ENCODE results near the gene PRTG. TPM values are rescaled to one million over a fixed set of nuclear protein-coding genes. Genes with fewer than 3 reads are reported as not detected.

Gene PRTG
- total RNA-seq, 1 experiment from 2014 or later, result 2.0 TPM

DNA sequence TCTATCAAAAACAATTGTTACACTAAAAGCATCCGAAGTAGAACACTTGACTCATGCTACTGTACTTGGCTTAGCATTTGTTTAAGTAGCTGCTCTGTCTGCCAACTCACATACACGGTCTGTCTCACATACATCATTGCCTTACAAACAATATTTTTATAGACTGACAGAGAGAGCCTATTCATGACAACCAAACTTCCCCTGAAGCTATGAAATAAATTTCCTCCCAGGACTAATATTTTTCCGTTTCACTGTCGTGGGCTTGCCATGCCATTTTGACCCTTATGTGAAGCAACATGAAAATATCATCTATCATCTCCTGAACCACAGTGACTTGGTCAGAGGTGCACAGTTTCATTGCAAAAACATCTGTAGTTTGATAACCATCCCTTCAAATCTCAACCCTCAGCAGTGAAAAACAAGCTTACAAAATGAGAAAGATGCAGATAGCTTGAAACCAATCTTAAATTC is 88.4 kb downstream of the PRTG start:
- Histone ChIP-seq H3K36me3 (replicated peaks; ENCODE audit: control insufficient read depth, insufficient read depth, low read length) (no peaks in the 10 kb centered on the region), H3K27me3 (ENCODE audit: control insufficient read depth, insufficient read depth, low read length) (no peaks in the 10 kb centered on the region; the same call in 1 of the 2 replicates), H3K4me3 (ENCODE audit: insufficient read depth, low read depth, low read length) (no peak overlapping the region)
- no peak for DNase-seq

DNA sequence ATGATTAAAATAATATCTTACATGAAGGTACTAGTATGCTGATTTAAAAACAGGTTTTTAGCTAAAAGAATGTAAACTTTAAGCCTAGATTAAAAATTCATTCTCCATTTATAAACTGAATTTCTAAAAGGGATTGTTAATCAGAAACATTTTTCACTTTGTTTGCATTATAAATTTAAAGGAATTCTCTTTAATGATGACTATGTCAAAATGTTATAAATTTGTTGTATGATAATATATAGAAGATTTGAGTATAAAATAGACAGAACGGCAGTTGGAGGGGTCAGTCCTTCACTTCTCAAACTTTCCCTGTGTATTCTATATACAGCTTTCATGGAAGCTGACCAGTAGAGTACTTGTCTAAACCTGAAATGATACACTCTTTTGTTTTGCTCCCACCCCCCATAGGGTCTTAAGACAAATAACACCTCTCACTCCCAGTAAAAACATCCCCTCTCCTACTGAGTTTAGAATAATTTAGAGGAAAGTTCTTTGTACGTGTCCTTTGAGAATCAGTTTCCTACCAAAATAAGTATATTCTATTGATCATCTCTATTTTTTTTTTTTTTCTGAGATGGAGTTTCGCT is 90.0 kb downstream of the PRTG start:
- no peak overlapping the region for H3K4me3 ChIP-seq (ENCODE audit: insufficient read depth, low read depth, low read length)
- DNase-seq, result no peak
- no peaks in the 10 kb centered on the region for H3K36me3 ChIP-seq (replicated peaks; ENCODE audit: control insufficient read depth, insufficient read depth, low read length)
- H3K27me3 ChIP-seq (ENCODE audit: control insufficient read depth, insufficient read depth, low read length), result no peaks in the 10 kb centered on the region; the same call in 1 of the 2 replicates

DNA sequence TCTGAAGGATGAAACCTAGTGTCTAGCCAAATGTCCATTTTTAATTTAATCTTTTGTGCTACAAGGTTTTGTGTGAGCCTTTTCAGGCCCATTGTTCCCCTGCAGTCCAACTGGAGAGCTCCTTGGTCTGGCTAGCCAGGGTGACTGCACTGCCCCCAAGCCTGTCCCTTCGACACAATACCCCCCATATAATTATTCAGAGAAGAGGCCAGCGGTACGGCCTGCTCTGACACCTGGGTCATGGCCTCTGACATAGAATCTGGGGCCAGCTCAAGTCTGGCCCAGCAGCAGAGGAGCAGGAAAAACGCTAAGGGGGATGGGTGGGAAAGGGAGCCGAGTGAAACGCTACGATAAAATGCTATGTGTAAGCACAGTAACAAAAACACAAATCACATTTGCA is 90.6 kb downstream of the PRTG start:
- Histone ChIP-seq H3K27me3 (ENCODE audit: control insufficient read depth, insufficient read depth, low read length) (no peaks in the 10 kb centered on the region; the same call in 1 of the 2 replicates), H3K36me3 (replicated peaks; ENCODE audit: control insufficient read depth, insufficient read depth, low read length) (no peaks in the 10 kb centered on the region), H3K4me3 (ENCODE audit: insufficient read depth, low read depth, low read length) (no peak overlapping the region)
- DNase-seq, result no peak

GRCh38 chr15:55649058-55649423 is 93.9 kb downstream of the PRTG start:
- no peak overlapping the region for H3K4me3 ChIP-seq (ENCODE audit: insufficient read depth, low read depth, low read length)
- no peak for DNase-seq
- no peaks in the 10 kb centered on the region for H3K27me3 ChIP-seq (ENCODE audit: control insufficient read depth, insufficient read depth, low read length)
- H3K36me3 ChIP-seq (replicated peaks; ENCODE audit: control insufficient read depth, insufficient read depth, low read length), result no peaks in the 10 kb centered on the region

DNA sequence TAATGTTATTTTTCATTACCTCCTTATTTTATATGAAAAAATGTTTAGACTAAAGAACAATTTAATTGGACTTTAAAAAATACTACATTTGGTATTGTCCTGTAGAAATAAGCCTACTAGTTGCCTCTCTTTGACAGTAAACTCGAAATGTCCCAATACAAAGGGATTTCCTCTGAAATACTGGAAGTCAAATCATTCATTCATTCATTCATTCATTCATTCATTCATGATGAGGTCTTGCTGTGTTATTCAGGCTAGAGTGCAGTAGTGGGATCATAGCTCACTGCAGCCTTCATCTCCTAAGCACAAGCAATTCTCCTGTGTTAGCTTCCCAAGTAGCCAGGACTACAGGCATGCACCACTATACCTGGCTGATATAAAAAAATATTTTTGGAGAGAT is 104.2 kb downstream of the PRTG start:
- Histone ChIP-seq H3K36me3 (replicated peaks; ENCODE audit: control insufficient read depth, insufficient read depth, low read length) (no peaks in the 10 kb centered on the region), H3K27me3 (ENCODE audit: control insufficient read depth, insufficient read depth, low read length) (no peaks in the 10 kb centered on the region)

GRCh38 chr15:55637086-55637485 is 105.9 kb downstream of the PRTG start:
- no peak for DNase-seq
- no peaks in the 10 kb centered on the region for H3K36me3 ChIP-seq (replicated peaks; ENCODE audit: control insufficient read depth, insufficient read depth, low read length)

More for the DNA sequence above, 104.2 kb downstream of the PRTG start:
- no peak overlapping the region for H3K4me3 ChIP-seq (ENCODE audit: insufficient read depth, low read depth, low read length)
- no peak for DNase-seq

GRCh38 chr15:55633731-55634130 is 109.2 kb downstream of the PRTG start:
- no peaks in the 10 kb centered on the region for H3K27me3 ChIP-seq (ENCODE audit: control insufficient read depth, insufficient read depth, low read length)
- no peak for DNase-seq
- H3K4me3 ChIP-seq (ENCODE audit: insufficient read depth, low read depth, low read length), result no peak overlapping the region
- H3K36me3 ChIP-seq (replicated peaks; ENCODE audit: control insufficient read depth, insufficient read depth, low read length), result no peaks in the 10 kb centered on the region

More at GRCh38 chr15:55637086-55637485, 105.9 kb downstream of the PRTG start:
- no peaks in the 10 kb centered on the region for H3K27me3 ChIP-seq (ENCODE audit: control insufficient read depth, insufficient read depth, low read length)
- H3K4me3 ChIP-seq (ENCODE audit: insufficient read depth, low read depth, low read length), result no peak overlapping the region

GRCh38 chr15:55632434-55632833 is 110.5 kb downstream of the PRTG start:
- Histone ChIP-seq H3K27me3 (ENCODE audit: control insufficient read depth, insufficient read depth, low read length) (no peaks in the 10 kb centered on the region), H3K4me3 (ENCODE audit: insufficient read depth, low read depth, low read length) (no peak overlapping the region), H3K36me3 (replicated peaks; ENCODE audit: control insufficient read depth, insufficient read depth, low read length) (no peaks in the 10 kb centered on the region)
- no peak for DNase-seq

GRCh38 chr15:55630858-55631257 is 112.1 kb downstream of the PRTG start:
- DNase-seq, result no peak
- no peak overlapping the region for H3K4me3 ChIP-seq (ENCODE audit: insufficient read depth, low read depth, low read length)
- H3K27me3 ChIP-seq (ENCODE audit: control insufficient read depth, insufficient read depth, low read length), result no peaks in the 10 kb centered on the region
- no peaks in the 10 kb centered on the region for H3K36me3 ChIP-seq (replicated peaks; ENCODE audit: control insufficient read depth, insufficient read depth, low read length)

DNA sequence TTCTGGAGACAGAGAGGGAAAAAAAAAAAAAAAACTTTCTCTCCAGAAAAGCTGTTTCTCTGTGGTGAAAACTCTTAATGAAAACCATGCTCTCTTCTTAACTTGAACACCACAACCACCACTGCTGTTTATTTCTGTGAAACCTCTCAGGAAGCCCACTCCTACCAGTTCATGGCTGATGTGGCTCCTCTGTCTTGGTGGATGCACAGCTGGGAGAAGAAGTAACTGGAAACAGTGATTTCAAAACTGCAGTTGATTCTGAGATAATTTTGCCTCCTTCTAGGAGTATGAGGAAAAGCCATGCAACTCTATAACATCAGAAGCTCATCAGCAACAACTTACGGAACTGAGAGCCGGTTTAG is 114.6 kb downstream of the PRTG start:
- no peak for DNase-seq
- H3K27me3 ChIP-seq (ENCODE audit: control insufficient read depth, insufficient read depth, low read length), result no peaks in the 10 kb centered on the region
- H3K4me3 ChIP-seq (ENCODE audit: insufficient read depth, low read depth, low read length), result no peak overlapping the region
- H3K36me3 ChIP-seq (replicated peaks; ENCODE audit: control insufficient read depth, insufficient read depth, low read length), result no peaks in the 10 kb centered on the region

- peak; percentile 40 for DNase-seq
- H3K27me3 ChIP-seq (ENCODE audit: control insufficient read depth, insufficient read depth, low read length), result no peaks in the 10 kb centered on the region
- H3K4me3 ChIP-seq (ENCODE audit: insufficient read depth, low read depth, low read length), result no peak overlapping the region
- H3K36me3 ChIP-seq (replicated peaks; ENCODE audit: control insufficient read depth, insufficient read depth, low read length), result no peaks in the 10 kb centered on the region
Measured at GRCh38 chr15:55627730-55628368, 115.1 kb downstream of the PRTG start.

GRCh38 chr15:55619783-55620182 is 123.2 kb downstream of the PRTG start:
- no peak for DNase-seq
- no peaks in the 10 kb centered on the region for H3K27me3 ChIP-seq (ENCODE audit: control insufficient read depth, insufficient read depth, low read length)
- no peak overlapping the region for H3K4me3 ChIP-seq (ENCODE audit: insufficient read depth, low read depth, low read length)
- H3K36me3 ChIP-seq (replicated peaks; ENCODE audit: control insufficient read depth, insufficient read depth, low read length), result no peaks in the 10 kb centered on the region

- Histone ChIP-seq H3K27me3 (ENCODE audit: control insufficient read depth, insufficient read depth, low read length) (no peaks in the 10 kb centered on the region), H3K36me3 (replicated peaks; ENCODE audit: control insufficient read depth, insufficient read depth, low read length) (no peaks in the 10 kb centered on the region), H3K4me3 (ENCODE audit: insufficient read depth, low read depth, low read length) (no peak overlapping the region)
- DNase-seq, result peak; percentile 22
Measured at GRCh38 chr15:55618387-55618786, 124.6 kb downstream of the PRTG start.

DNA sequence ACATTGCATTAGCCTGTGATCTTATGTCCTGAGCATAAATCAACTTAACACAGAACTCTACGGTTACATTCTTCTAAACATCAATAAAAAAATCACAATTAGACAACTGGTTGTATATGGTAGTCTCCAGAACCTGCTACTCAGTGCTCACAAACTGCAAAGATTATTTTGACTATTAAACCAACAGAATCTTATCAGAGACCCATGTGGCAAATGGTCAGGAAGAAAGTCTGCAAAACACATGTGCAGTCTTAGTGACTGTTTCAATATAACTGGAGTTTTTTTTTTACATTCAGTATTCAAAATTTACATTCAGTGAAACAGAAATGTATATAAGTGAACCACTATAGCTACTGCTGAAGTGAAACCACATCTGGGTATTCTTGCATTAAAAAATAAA is 127.5 kb downstream of the PRTG start:
- no peak overlapping the region for H3K4me3 ChIP-seq (ENCODE audit: insufficient read depth, low read depth, low read length)
- DNase-seq, result no peak
- no peaks in the 10 kb centered on the region for H3K27me3 ChIP-seq (ENCODE audit: control insufficient read depth, insufficient read depth, low read length)
- no peaks in the 10 kb centered on the region for H3K36me3 ChIP-seq (replicated peaks; ENCODE audit: control insufficient read depth, insufficient read depth, low read length)

- no peak overlapping the region for H3K4me3 ChIP-seq (ENCODE audit: insufficient read depth, low read depth, low read length)
- no peaks in the 10 kb centered on the region for H3K27me3 ChIP-seq (ENCODE audit: control insufficient read depth, insufficient read depth, low read length)
- DNase-seq, result no peak
- no peaks in the 10 kb centered on the region for H3K36me3 ChIP-seq (replicated peaks; ENCODE audit: control insufficient read depth, insufficient read depth, low read length)
Measured at GRCh38 chr15:55613727-55614126, 129.2 kb downstream of the PRTG start.
